OCI-LY1 (cell line): ENCODE data around the gene FOXA3.

ENCODE experiments used
- EZH2 ChIP-seq: fragments of 200-600 bp; sonication (generic), shearing (Covaris generic); IDR thresholded peaks from 2 replicates; pipeline ENCODE4 v1.8.0; 2017; ENCODE audit warnings: borderline replicate concordance, mixed run types, mild to moderate bottlenecking, antibody characterized with exemption, low read length, moderate library complexity, mixed read lengths
- TF ChIP-seq, protein P1 (sequence below): fragments of 200-600 bp; sonication (generic), shearing (Covaris generic); IDR thresholded peaks from 2 replicates; pipeline ENCODE4 v1.5.1; 2017; ENCODE audit warnings: mild to moderate bottlenecking, antibody characterized with exemption, low read length, moderate library complexity, mixed read lengths

DNA sequence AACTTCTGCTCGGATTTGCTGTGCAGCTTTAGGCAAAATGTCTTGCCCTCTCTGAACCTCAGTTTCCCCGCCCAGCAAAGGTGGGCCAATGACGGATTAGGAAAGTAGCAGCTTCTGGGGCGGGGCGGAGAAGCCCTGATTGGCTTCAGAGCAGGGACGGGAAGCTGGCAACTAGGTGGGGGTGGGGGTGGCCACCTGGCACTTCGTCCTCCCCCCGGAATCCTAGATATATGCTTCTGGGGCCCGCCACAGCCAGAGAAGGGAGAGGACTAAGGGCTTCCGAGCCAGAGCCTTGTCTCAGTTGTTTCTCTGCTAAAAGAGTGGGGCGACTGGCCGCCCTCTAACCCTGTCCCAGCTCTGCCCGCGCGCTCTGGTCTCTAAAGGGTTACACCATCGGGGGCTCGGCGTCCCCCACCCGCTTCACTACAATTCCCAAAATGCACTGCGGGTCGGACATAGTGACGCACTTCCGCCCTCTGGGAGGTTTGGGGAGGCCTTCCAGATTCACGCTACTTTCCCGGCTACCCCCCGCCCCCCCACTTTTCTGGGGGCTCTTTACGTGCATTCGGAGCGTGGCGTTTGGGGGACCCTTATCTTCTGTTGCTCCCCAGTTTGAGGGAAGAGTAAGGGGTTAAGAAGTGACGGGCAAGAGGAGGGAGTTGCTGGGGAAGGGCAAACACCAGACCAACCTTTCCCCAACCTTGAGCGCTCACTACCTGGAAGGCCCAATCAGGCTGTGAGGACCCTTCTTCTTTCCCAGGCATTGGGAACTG, 22.5 kb downstream of the FOXA3 start:
- TF ChIP-seq, protein P1, sequence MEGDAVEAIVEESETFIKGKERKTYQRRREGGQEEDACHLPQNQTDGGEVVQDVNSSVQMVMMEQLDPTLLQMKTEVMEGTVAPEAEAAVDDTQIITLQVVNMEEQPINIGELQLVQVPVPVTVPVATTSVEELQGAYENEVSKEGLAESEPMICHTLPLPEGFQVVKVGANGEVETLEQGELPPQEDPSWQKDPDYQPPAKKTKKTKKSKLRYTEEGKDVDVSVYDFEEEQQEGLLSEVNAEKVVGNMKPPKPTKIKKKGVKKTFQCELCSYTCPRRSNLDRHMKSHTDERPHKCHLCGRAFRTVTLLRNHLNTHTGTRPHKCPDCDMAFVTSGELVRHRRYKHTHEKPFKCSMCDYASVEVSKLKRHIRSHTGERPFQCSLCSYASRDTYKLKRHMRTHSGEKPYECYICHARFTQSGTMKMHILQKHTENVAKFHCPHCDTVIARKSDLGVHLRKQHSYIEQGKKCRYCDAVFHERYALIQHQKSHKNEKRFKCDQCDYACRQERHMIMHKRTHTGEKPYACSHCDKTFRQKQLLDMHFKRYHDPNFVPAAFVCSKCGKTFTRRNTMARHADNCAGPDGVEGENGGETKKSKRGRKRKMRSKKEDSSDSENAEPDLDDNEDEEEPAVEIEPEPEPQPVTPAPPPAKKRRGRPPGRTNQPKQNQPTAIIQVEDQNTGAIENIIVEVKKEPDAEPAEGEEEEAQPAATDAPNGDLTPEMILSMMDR: no peak
- TF ChIP-seq EZH2: no peak
